PC-9 (cell line): ENCODE data around the gene TEN1. TPM values are rescaled to one million over a fixed set of nuclear protein-coding genes. Genes with fewer than 3 reads are reported as not detected.

Experiments
- BruUV-seq: library from RNA; stranded (reverse); fragments of 400-500 nt; replicated peaks from 2 replicates; lab custom pipeline; 2021; lab: Mats Ljungman, UMichigan
- CTCF ChIA-PET: fragments of 300-600 bp; sonication (Branson Sonifier 250); formaldehyde crosslinking; loops from one replicate; lab custom pipeline; 2022; ENCODE audit warnings: antibody characterized with exemption; lab: Charles Lee
- POLR2A ChIA-PET: fragments of 300-600 bp; sonication (Branson Sonifier 250); formaldehyde crosslinking; loops from one replicate; lab custom pipeline; 2022; ENCODE audit warnings: antibody characterized with exemption; ENCODE audit not compliant: unreplicated experiment; lab: Charles Lee
- DNase-seq, 2 experiments: peaks; one replicate each; pipeline versions ENCODE4 v3.0.0 to v3.0.0-alpha.2; 2015 to 2022; ENCODE audit warnings: mixed read lengths in 1 of 2
- H2AFZ ChIP-seq: fragments of 200-600 bp; sonication (generic); 2 replicates; pipeline ENCODE4 v1.8.1; 2017; ENCODE audit warnings: antibody characterized with exemption
- H3F3A ChIP-seq: fragments of 200-600 bp; sonication (generic); 2 replicates; pipeline ENCODE4 v1.8.1; 2017; ENCODE audit warnings: antibody characterized with exemption, mild to moderate bottlenecking, low read depth; ENCODE audit not compliant: insufficient read depth
- H3K27ac ChIP-seq: fragments of 200-600 bp; sonication (generic); 2 replicates; pipeline ENCODE4 v1.6.1; 2016; ENCODE audit warnings: mixed run types
- H3K27me3 ChIP-seq: fragments of 200-600 bp; sonication (generic); 2 replicates; pipeline ENCODE4 v1.6.1; 2016; ENCODE audit warnings: low read depth, mixed run types; ENCODE audit not compliant: insufficient read depth
- H3K36me3 ChIP-seq: fragments of 200-600 bp; sonication (generic); 2 replicates; pipeline ENCODE4 v1.6.1; 2016; ENCODE audit warnings: low read depth, mixed run types
- H3K4me1 ChIP-seq: fragments of 200-600 bp; sonication (generic); replicated peaks from 2 replicates; pipeline ENCODE4 v1.6.1; 2016; ENCODE audit warnings: mixed run types; ENCODE audit not compliant: insufficient read depth
- H3K4me2 ChIP-seq: fragments of 200-600 bp; sonication (generic); 2 replicates; pipeline ENCODE4 v1.6.1; 2017; ENCODE audit warnings: mixed run types
- H3K4me3 ChIP-seq: fragments of 200-600 bp; sonication (generic); 2 replicates; pipeline ENCODE4 v1.6.1; 2016; ENCODE audit warnings: mixed run types
- H3K79me2 ChIP-seq: fragments of 200-600 bp; sonication (generic); 2 replicates; pipeline ENCODE4 v1.6.1; 2017; ENCODE audit warnings: low read depth, mixed run types
- H3K9me2 ChIP-seq: fragments of 200-600 bp; sonication (generic); 2 replicates; pipeline ENCODE4 v1.8.1; 2017; ENCODE audit warnings: mild to moderate bottlenecking; ENCODE audit not compliant: insufficient read depth
- H3K9me3 ChIP-seq: fragments of 200-600 bp; sonication (generic); 2 replicates; pipeline ENCODE4 v1.8.1; 2016; ENCODE audit warnings: low read depth; ENCODE audit not compliant: insufficient read depth
- H4K20me1 ChIP-seq: fragments of 200-600 bp; sonication (generic); 2 replicates; pipeline ENCODE4 v1.8.1; 2017; ENCODE audit not compliant: insufficient read depth
- CTCF ChIP-seq: fragments of 200-600 bp; sonication (generic); conservative IDR thresholded peaks from 2 replicates; pipeline ENCODE4 v1.6.1; 2017; ENCODE audit warnings: mixed run types, antibody characterized with exemption, mild to moderate bottlenecking, moderate library complexity
- EZH2 ChIP-seq: fragments of 200-600 bp; sonication (generic); IDR thresholded peaks from 2 replicates; pipeline ENCODE4 v1.8.0; 2017; ENCODE audit warnings: antibody characterized with exemption, low read depth
- intact Hi-C: fragments of 100-400 bp; cut with micrococcal nuclease; formaldehyde crosslinking; loops from one replicate; pipeline ENCODE4 v1.10.0; 2022; ENCODE audit not compliant: unreplicated experiment
- total RNA-seq: library from RNA; stranded (reverse); gene quantifications from 2 replicates; pipeline ENCODE4 v1.2.3, GENCODE V29; 2021

Gene TEN1
- total RNA-seq, 1 experiment from 2014 or later: 22.7 TPM

- CTCF ChIA-PET: interaction anchor here (0.6 kb wide), 1 partner anchor 29 kb away, joined by 3 read pairs; no protein-coding TSS in a partner anchor
- no peaks in the 10 kb centered on the region for H3K27me3 ChIP-seq
Observed at GRCh38 chr17:75945211-75945610, 33.8 kb upstream of the TEN1 start.

GRCh38 chr17:75950421-75950820 is 28.6 kb upstream of the TEN1 start:
- CTCF ChIA-PET: no interaction called here
- Histone ChIP-seq H3K36me3 (peaks cover 47% of the 10 kb centered on the region), H4K20me1 (no peaks in the 10 kb centered on the region), H3K27me3 (no peaks in the 10 kb centered on the region), H3K4me2 (no peak overlapping the region), H3K9me2 (no peaks in the 10 kb centered on the region), H3K4me3 (no peak overlapping the region), H3K9me3 (no peaks in the 10 kb centered on the region), H3K4me1 (no peaks in the 10 kb centered on the region), H3K79me2 (no peaks in the 10 kb centered on the region), H3F3A (peaks cover 3% of the 10 kb centered on the region; the same call in 1 of the 2 replicates), H2AFZ (no peak overlapping the region), H3K27ac (no peak overlapping the region)
- BruUV-seq: no TSS peak
- DNase-seq: no peak
- POLR2A ChIA-PET: no interaction called here
- intact Hi-C loops: no loop called here
- TF ChIP-seq CTCF (no peak), EZH2 (no peak)

More at GRCh38 chr17:75945211-75945610, 33.8 kb upstream of the TEN1 start:
- H2AFZ ChIP-seq: no peak overlapping the region
- H4K20me1 ChIP-seq: no peaks in the 10 kb centered on the region
- H3K4me3 ChIP-seq: no peak overlapping the region
- intact Hi-C loops: no loop called here
- no peak for DNase-seq
- H3K79me2 ChIP-seq: no peaks in the 10 kb centered on the region
- H3K4me2 ChIP-seq: no peak overlapping the region
- H3K9me2 ChIP-seq: no peaks in the 10 kb centered on the region
- POLR2A ChIA-PET: interaction anchor here (0.6 kb wide), 1 partner anchor 39 kb away, joined by 8 read pairs; no protein-coding TSS in a partner anchor
- BruUV-seq: no TSS peak
- H3F3A ChIP-seq: peaks cover 11% of the 10 kb centered on the region; the same call in 1 of the 2 replicates
- H3K9me3 ChIP-seq: no peaks in the 10 kb centered on the region
- H3K36me3 ChIP-seq: peaks cover 26% of the 10 kb centered on the region; the same call in 1 of the 2 replicates
- TF ChIP-seq EZH2 (no peak), CTCF (no peak)
- no peak overlapping the region for H3K27ac ChIP-seq
- peaks cover 6% of the 10 kb centered on the region for H3K4me1 ChIP-seq

- H3K79me2 ChIP-seq: no peaks in the 10 kb centered on the region
- no peak overlapping the region for H3K4me3 ChIP-seq
- TF ChIP-seq CTCF: no peak
- no peak for TF ChIP-seq EZH2
- H3K36me3 ChIP-seq: peaks cover 49% of the 10 kb centered on the region
- no peaks in the 10 kb centered on the region for H3K9me2 ChIP-seq
- no TSS peak for BruUV-seq
- H3K4me1 ChIP-seq: no peaks in the 10 kb centered on the region
- no peak overlapping the region for H3K4me2 ChIP-seq
- H3K27me3 ChIP-seq: no peaks in the 10 kb centered on the region
- no peak overlapping the region for H2AFZ ChIP-seq
- no peak overlapping the region for H3K27ac ChIP-seq
- POLR2A ChIA-PET: no interaction called here
- no peaks in the 10 kb centered on the region for H3K9me3 ChIP-seq
- no peaks in the 10 kb centered on the region for H4K20me1 ChIP-seq
- intact Hi-C loops: no loop called here
- DNase-seq: no peak
- peaks cover 3% of the 10 kb centered on the region; the same call in 1 of the 2 replicates for H3F3A ChIP-seq
- CTCF ChIA-PET: no interaction called here
Observed at GRCh38 chr17:75950855-75951554, 28.0 kb upstream of the TEN1 start.
